K562 (cell line): ENCODE results near the gene RARA. TPM values are rescaled to one million over a fixed set of nuclear protein-coding genes. Genes with fewer than 3 reads are reported as not detected.
A peak's percentile ranks its signal among the peaks of the same experiment; 100 is the strongest.

ENCODE experiments used
- DMBX1 ChIP-seq: fragments of 250-450 bp; sonication (Bioruptor Pico); IDR thresholded peaks from 2 replicates; pipeline ENCODE4 v1.8.0; 2022; ENCODE audit warnings: inconsistent platforms, mild to moderate bottlenecking, moderate library complexity, borderline replicate concordance
- E4F1 ChIP-seq: fragments of 250-450 bp; sonication (Bioruptor Pico); IDR thresholded peaks from 2 replicates; pipeline ENCODE4 v1.5.0; 2021; ENCODE audit warnings: mild to moderate bottlenecking, borderline replicate concordance
- EZH2 ChIP-seq: IDR thresholded peaks from 2 replicates; pipeline ENCODE4 v1.6.1; 2012; ENCODE audit warnings: low read depth, mild to moderate bottlenecking, inconsistent platforms, low read length, borderline replicate concordance
- FOXP1 ChIP-seq: sonication (generic); formaldehyde crosslinking; IDR thresholded peaks from 2 replicates; pipeline ENCODE4 v1.8.0; 2022; ENCODE audit warnings: mild to moderate bottlenecking, missing genetic modification reagents
- HMGN3 ChIP-seq: IDR thresholded peaks from 2 replicates; pipeline ENCODE4 v1.6.1; 2011; ENCODE audit warnings: borderline replicate concordance, low read depth, mild to moderate bottlenecking, mixed read lengths, low read length; ENCODE audit not compliant: insufficient read length; ENCODE audit errors: extremely low read depth
- ILK ChIP-seq: fragments of 450-650 bp; IDR thresholded peaks from 2 replicates; pipeline ENCODE4 v1.6.1; 2016; ENCODE audit warnings: missing genetic modification characterization, low read depth, mild to moderate bottlenecking, missing compliant biosample characterization, moderate library complexity, borderline replicate concordance
- MCM2 ChIP-seq: fragments of 450-650 bp; IDR thresholded peaks from 2 replicates; pipeline ENCODE4 v1.6.1; 2017; ENCODE audit warnings: low read depth, mild to moderate bottlenecking
- PHB2 ChIP-seq: fragments of 450-650 bp; IDR thresholded peaks from 2 replicates; pipeline ENCODE4 v1.6.1; 2017; ENCODE audit warnings: low read depth
- PPARD ChIP-seq: fragments of 250-450 bp; sonication (Bioruptor Pico); IDR thresholded peaks from 2 replicates; pipeline ENCODE4 v1.8.0; 2022; ENCODE audit warnings: inconsistent platforms, mild to moderate bottlenecking, moderate library complexity
- SIN3A ChIP-seq, 2 experiments: fragments of 150-350 bp in 1 of 2; IDR thresholded peaks; 2 replicates each; pipeline ENCODE4 v1.6.1; 2011 to 2016; ENCODE audit warnings: borderline replicate concordance in 2 of 2, low read depth in 2 of 2, low read length in 2 of 2, mild to moderate bottlenecking in 2 of 2, moderate library complexity in 2 of 2; ENCODE audit not compliant: control insufficient read depth in 1 of 2
- THAP7 ChIP-seq: fragments of 250-450 bp; sonication (Bioruptor Pico); IDR thresholded peaks from 2 replicates; pipeline ENCODE4 v1.5.0; 2021
- THRAP3 ChIP-seq: fragments of 450-650 bp; IDR thresholded peaks from 2 replicates; pipeline ENCODE4 v1.6.1; 2016; ENCODE audit warnings: mild to moderate bottlenecking, inconsistent platforms, borderline replicate concordance
- TRIM28 ChIP-seq: fragments of 450-650 bp; IDR thresholded peaks from 2 replicates; pipeline ENCODE4 v1.6.1; 2017
- ZBTB2 ChIP-seq: fragments of 450-650 bp; IDR thresholded peaks from 2 replicates; pipeline ENCODE4 v1.6.1; 2016; ENCODE audit warnings: antibody characterized with exemption
- ZFP1 ChIP-seq: fragments of 450-650 bp; formaldehyde crosslinking; IDR thresholded peaks from 2 replicates; pipeline ENCODE4 v1.4.0; 2020; ENCODE audit warnings: mild to moderate bottlenecking, mixed read lengths
- ZNF175 ChIP-seq: fragments of 200-800 bp; sonication (Bioruptor generic); IDR thresholded peaks from 2 replicates; pipeline ENCODE4 v1.6.1; 2016; ENCODE audit warnings: low read depth, mild to moderate bottlenecking, missing genetic modification characterization, missing compliant biosample characterization
- ZNF384 ChIP-seq: IDR thresholded peaks from 2 replicates; pipeline ENCODE4 v1.6.1; 2012; ENCODE audit warnings: low read depth, low read length, improper control_type of control experiment
- ZNF512 ChIP-seq: IDR thresholded peaks from 2 replicates; pipeline ENCODE4 v1.6.1; 2016; ENCODE audit warnings: missing genetic modification characterization, missing compliant biosample characterization
- polyA plus RNA-seq, 8 experiments: library from polyadenylated mRNA; depleted of rRNA in 4 of 8; stranded (reverse) in 5 of 8; unstranded in 3 of 8; fragments of >200 nt; fragmentation: Nextera tagmentation in 2 of 8; fragmentation: Illumina TruSeq in 1 of 8; extraction: Ambion mirVana in 2 of 8; extraction: Trizol in 1 of 8; gene quantifications; 2 replicates each; pipeline versions ENCODE4 v1.2.1 to v1.2.3, GENCODE V29; 2011 to 2014; ENCODE audit warnings: inconsistent platforms in 1 of 8, missing spikeins in 1 of 8
- total RNA-seq, 7 experiments: library from RNA; depleted of rRNA in 6 of 7; stranded (reverse); fragments of >200 nt in 6 of 7; fragmentation: Illumina TruSeq in 2 of 7; extraction: Trizol in 2 of 7; gene quantifications; 2 replicates each; pipeline versions ENCODE4 v1.2.1 to v1.2.3, GENCODE V29; 2011 to 2021; ENCODE audit warnings: low replicate concordance in 1 of 7

Gene RARA
- total and polyA plus RNA-seq, 9 of the 15 experiments (the other 6 are each of a cell fraction or from before 2014, with no cell fraction given): 0.10 to 28.0 (median 7.9) TPM

- TF ChIP-seq SIN3A (IDR thresholded peaks at IDR 0.05; ENCODE audit: borderline replicate concordance in 2 of 2, control insufficient read depth in 1 of 2, low read depth in 2 of 2, low read length in 2 of 2): peak; percentile 54 to 94; a peak in 3 of 4 replicates
- TF ChIP-seq THRAP3: no peak
- no peak for TF ChIP-seq PHB2
- no peak for TF ChIP-seq EZH2
- peak; percentile 75; the same call in 1 of the 2 replicates for TF ChIP-seq FOXP1
- TF ChIP-seq ZNF175 (CRISPR knock-in tag): no peak
- no peak for TF ChIP-seq PPARD (CRISPR knock-in tag)
- TF ChIP-seq ZBTB2: no peak
- TF ChIP-seq ZFP1 (CRISPR knock-in tag): no peak
- no peak for TF ChIP-seq MCM2
- no peak for TF ChIP-seq ZNF512 (tag)
- TF ChIP-seq ILK (tag): no peak
- no peak for TF ChIP-seq THAP7 (CRISPR knock-in tag)
- no peak for TF ChIP-seq DMBX1
- no peak for TF ChIP-seq TRIM28
- peak; percentile 57 for TF ChIP-seq HMGN3
- no peak for TF ChIP-seq ZNF384
- no peak for TF ChIP-seq E4F1 (CRISPR knock-in tag)
Observed at GRCh38 chr17:40287494-40288369, 21.2 kb upstream of the RARA start, which contains the start of gene CDC6 (continued).
